Activated CD8-positive, alpha-beta T cell treated with anti-CD3 and anti-CD28 coated beads, Interleukin-2, amount 10 ng/mL, durations not matched to agents 7 days and 5 days (primary cell): Measurements from ENCODE around the gene NCK2. TPM values are rescaled to one million over a fixed set of nuclear protein-coding genes. Genes with fewer than 3 reads are reported as not detected.
A peak's percentile ranks its signal among the peaks of the same experiment; 100 is the strongest.

ENCODE experiments used
- ATAC-seq: fragments of 150-1000 bp; cut with Tn5 transposase; one replicate; pipeline ENCODE4 v1.10.0; 2021; ENCODE audit warnings: moderate library complexity
- CTCF ChIA-PET: fragments of 350-600 bp; sonication (Branson Sonifier 250); formaldehyde crosslinking; loops from one replicate; lab custom pipeline; 2021; ENCODE audit warnings: antibody characterized with exemption; lab: Charles Lee
- POLR2A ChIA-PET: fragments of 350-600 bp; sonication (Branson Sonifier 250); formaldehyde crosslinking; loops from one replicate; lab custom pipeline; 2021; ENCODE audit warnings: antibody characterized with exemption; lab: Charles Lee
- DNase-seq: peaks from one replicate; pipeline ENCODE4 v3.0.0-alpha.2; 2020
- H3K27ac Mint-ChIP-seq: one replicate; pipeline ENCODE4 v1.8.0; 2021; ENCODE audit warnings: mild to moderate bottlenecking, mixed read lengths
- H3K27me3 Mint-ChIP-seq: one replicate; pipeline ENCODE4 v1.8.0; 2021; ENCODE audit warnings: low read depth, mixed read lengths
- H3K36me3 Mint-ChIP-seq: one replicate; pipeline ENCODE4 v1.8.0; 2021; ENCODE audit warnings: low read depth, mixed read lengths
- H3K4me1 Mint-ChIP-seq: one replicate; pipeline ENCODE4 v1.8.0; 2021; ENCODE audit warnings: low read depth, mixed read lengths
- H3K4me3 Mint-ChIP-seq: one replicate; pipeline ENCODE4 v1.8.0; 2021; ENCODE audit warnings: mild to moderate bottlenecking, mixed read lengths
- H3K9me3 Mint-ChIP-seq: one replicate; pipeline ENCODE4 v1.8.0; 2022; ENCODE audit warnings: mixed read lengths; ENCODE audit not compliant: insufficient read depth
- total RNA-seq, 2 experiments: library from RNA; stranded (reverse); gene quantifications; one replicate each; pipeline ENCODE4 v1.2.3, GENCODE V29; 2021

The NCK2 gene
- total RNA-seq, 2 experiments from 2014 or later = 60.7 to 61.3 TPM

DNA sequence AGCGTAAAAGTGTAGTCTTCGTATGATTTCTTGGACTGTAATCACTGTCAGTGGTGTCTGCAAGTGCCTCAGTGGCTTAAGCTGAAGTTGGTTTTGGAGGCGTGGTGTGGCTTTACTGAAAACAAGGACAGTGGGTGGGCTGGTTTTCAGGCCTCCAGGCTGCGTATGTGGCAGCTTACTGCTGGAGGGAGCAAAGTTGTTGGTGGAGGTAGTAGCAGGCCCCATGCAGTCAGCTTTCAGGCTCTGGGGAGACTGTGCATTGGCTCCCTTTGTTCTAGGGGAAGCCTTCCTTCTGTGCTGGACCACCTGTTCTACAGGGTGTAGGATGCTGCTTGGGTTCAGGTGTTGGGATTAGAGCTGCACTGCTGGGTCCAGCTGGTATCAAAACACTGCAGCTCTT is 91.6 kb downstream of the NCK2 start:
- H3K27ac Mint-ChIP-seq = no peak overlapping the region
- H3K4me3 Mint-ChIP-seq = no peak overlapping the region
- ChIA-PET POLR2A (interaction anchor here (0.7 kb wide), 1 partner anchor 13 kb away, joined by 4 read pairs; no protein-coding TSS in a partner anchor), CTCF (interaction anchor here (0.7 kb wide), 1 partner anchor 259 kb away, joined by 4 read pairs; no protein-coding TSS in a partner anchor)
- DNase-seq (no peak), ATAC-seq (no peak)
- no peaks in the 10 kb centered on the region for H3K27me3 Mint-ChIP-seq
- peaks cover 87% of the 10 kb centered on the region for H3K36me3 Mint-ChIP-seq
- H3K9me3 Mint-ChIP-seq = peaks cover 39% of the 10 kb centered on the region
- peaks cover 79% of the 10 kb centered on the region for H3K4me1 Mint-ChIP-seq

DNA sequence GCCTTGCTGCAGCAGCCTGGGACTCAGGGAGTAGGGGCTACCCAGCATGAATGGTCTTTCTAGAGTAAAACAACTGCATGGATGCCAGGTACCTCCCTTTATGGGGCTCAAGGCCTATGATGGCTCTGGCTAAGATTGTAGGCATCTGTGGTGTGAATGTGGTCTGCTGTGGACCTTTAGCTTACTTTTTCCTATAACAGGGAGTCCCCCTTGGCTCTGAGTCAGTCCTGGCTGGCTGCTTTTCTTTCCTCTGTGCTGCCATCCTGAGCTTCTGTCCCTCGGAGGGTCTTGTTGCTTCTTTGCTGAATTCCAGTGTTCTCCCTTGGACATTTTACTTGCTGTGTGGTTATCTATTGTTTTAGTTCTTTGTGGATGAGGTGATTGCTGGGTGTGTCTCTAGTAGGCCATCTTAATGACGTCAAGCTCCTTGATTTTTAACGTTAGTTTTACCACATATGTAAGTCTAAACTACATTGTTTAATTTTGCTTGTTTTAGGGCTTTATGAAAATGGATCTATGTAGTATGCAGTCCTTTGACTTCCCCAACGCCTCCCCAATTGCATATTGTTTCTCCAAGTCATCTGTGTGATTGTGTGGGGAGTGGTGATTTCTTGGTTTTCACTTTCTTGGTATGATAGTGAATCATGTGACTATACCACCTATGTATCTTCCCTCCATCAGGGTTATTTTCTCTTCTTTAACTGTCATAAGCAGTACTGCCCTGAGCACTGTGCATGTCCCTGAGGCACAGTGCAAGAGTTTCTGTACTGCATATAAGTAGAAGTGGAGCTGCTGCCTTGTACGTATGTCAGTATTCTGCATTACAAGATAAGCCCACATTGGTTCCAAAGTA is 92.4 kb downstream of the NCK2 start:
- no peak overlapping the region for H3K4me3 Mint-ChIP-seq
- peaks cover 78% of the 10 kb centered on the region for H3K4me1 Mint-ChIP-seq
- POLR2A ChIA-PET = interaction anchor here (0.7 kb wide), 1 partner anchor 14 kb away, joined by 4 read pairs; no protein-coding TSS in a partner anchor

DNA sequence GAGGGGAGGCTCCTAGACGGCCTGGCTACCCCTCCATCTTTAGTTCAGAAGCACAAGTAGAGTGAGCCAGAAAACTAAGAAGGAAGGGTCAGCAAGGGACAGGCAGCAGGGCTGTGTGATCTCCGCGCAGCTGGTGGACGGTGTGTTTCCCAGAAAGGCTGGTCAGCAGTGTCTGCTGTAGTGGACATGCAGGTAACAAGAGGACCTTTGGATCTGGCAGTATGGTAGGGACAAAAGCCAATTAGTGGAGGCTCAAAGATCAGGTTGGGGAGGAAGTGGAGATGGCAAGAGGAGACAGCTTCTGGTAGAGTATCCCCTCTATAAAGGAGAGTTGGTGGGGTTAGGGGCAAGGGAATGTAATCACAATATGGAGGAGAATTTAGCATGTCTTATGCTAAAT is 95.1 kb downstream of the NCK2 start:
- no peaks in the 10 kb centered on the region for H3K27me3 Mint-ChIP-seq
- peaks cover 14% of the 10 kb centered on the region for H3K9me3 Mint-ChIP-seq
- H3K36me3 Mint-ChIP-seq = peaks cover 73% of the 10 kb centered on the region
- H3K4me3 Mint-ChIP-seq = no peak overlapping the region
- ChIA-PET CTCF (interaction anchor here (1.3 to 2.2 kb wide), 2 partner anchors 11 to 13 kb away, joined by 3 to 6 read pairs; no protein-coding TSS in a partner anchor), POLR2A (interaction anchor here (0.7 kb wide), 1 partner anchor 213 kb away, joined by 3 read pairs; no protein-coding TSS in a partner anchor)
- ATAC-seq (no peak), DNase-seq (no peak)
- H3K27ac Mint-ChIP-seq = peak overlapping the region; percentile 53
- peaks cover 70% of the 10 kb centered on the region for H3K4me1 Mint-ChIP-seq

More for the DNA sequence above, 92.4 kb downstream of the NCK2 start:
- peaks cover 84% of the 10 kb centered on the region for H3K36me3 Mint-ChIP-seq
- peak overlapping the region; percentile 39 for H3K27ac Mint-ChIP-seq
- CTCF ChIA-PET = interaction anchor here (0.7 kb wide), 1 partner anchor 258 kb away, joined by 4 read pairs; no protein-coding TSS in a partner anchor
- DNase-seq = no peak
- peak; percentile 38 for ATAC-seq
- H3K27me3 Mint-ChIP-seq = no peaks in the 10 kb centered on the region
- peaks cover 33% of the 10 kb centered on the region for H3K9me3 Mint-ChIP-seq

DNA sequence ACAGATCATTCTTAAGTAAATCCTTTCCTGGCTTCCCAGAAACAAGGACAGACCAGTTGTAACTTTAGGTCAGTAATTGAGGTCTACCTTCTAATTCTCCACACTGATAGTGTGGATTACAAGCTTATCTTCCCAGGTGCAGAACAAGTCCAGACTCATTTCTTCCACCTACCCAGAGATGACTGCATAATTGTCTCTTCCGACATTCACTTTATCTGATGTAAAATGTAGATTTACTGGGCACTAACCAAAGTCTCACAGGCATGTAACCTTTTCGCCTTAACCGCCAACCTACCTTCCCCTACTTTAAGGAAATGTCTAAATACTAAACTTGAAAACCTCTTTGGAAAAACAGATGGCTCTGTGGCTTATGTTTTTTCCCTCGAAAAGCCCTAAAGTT is 96.2 kb downstream of the NCK2 start:
- Mint-ChIP-seq H3K9me3 (peaks cover 4% of the 10 kb centered on the region), H3K4me1 (peaks cover 72% of the 10 kb centered on the region), H3K27ac (peak overlapping the region; percentile 2), H3K27me3 (no peaks in the 10 kb centered on the region), H3K36me3 (peaks cover 65% of the 10 kb centered on the region), H3K4me3 (no peak overlapping the region)
- ATAC-seq (no peak), DNase-seq (no peak)
- ChIA-PET CTCF (interaction anchor here (0.9 kb wide), 1 partner anchor 34 kb away, joined by 3 read pairs; no protein-coding TSS in a partner anchor), POLR2A (interaction anchor here (1.0 kb wide), 1 partner anchor 10 kb away, joined by 3 read pairs; no protein-coding TSS in a partner anchor)

DNA sequence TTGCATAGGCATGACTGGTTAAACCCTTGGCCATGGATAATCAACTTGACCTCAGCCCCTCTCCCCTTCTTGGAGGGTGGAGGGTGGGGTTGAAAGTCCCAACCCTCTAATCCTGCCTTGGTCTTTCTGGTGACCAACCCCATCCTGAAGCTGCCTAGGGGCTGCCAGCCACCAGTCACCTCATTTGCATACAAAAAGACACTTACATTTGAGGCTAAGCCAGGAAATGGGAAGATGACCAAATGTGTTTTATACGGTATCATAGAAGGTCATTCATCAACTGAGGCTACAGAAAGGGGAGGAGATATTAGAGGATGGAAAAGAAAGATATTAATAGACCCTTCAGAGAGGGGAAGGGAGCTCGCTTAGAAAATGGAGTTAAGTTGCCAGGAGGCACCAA is 96.8 kb downstream of the NCK2 start:
- DNase-seq (no peak), ATAC-seq (no peak)
- Mint-ChIP-seq H3K27me3 (no peaks in the 10 kb centered on the region), H3K4me3 (no peak overlapping the region), H3K27ac (peak overlapping the region; percentile 1), H3K4me1 (peaks cover 70% of the 10 kb centered on the region), H3K36me3 (peaks cover 62% of the 10 kb centered on the region), H3K9me3 (no peaks in the 10 kb centered on the region)
- ChIA-PET POLR2A (interaction anchor here (0.8 to 1.0 kb wide), 2 partner anchors 10 to 20 kb away, joined by 3 read pairs; no protein-coding TSS in a partner anchor), CTCF (no interaction called here)

DNA sequence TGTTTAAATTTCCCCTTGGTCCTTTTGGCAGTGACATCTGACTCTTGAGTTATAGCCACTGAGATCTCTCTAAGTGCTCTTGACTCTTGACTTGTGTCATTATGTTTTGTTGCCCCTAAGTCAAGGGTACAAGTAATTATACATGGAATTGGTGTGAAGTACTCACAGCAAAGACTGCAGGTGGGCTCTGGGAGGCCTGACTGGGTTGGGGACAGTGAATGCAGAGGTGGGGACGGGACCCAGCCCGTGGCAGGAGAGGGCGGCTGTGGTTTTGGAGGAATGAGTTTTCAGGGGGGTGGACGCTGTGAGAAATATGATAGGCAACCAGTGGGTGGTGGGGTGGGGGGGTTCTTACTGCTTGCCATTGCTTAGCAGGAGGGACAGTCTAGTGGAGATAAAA is 97.8 kb downstream of the NCK2 start:
- H3K4me1 Mint-ChIP-seq = peaks cover 66% of the 10 kb centered on the region
- H3K27me3 Mint-ChIP-seq = no peaks in the 10 kb centered on the region
- H3K27ac Mint-ChIP-seq = no peak overlapping the region
- H3K9me3 Mint-ChIP-seq = no peaks in the 10 kb centered on the region
- H3K36me3 Mint-ChIP-seq = peaks cover 62% of the 10 kb centered on the region
- POLR2A ChIA-PET = no interaction called here
- no peak overlapping the region for H3K4me3 Mint-ChIP-seq
- no peak for DNase-seq
- ATAC-seq = no peak
- CTCF ChIA-PET = no interaction called here

DNA sequence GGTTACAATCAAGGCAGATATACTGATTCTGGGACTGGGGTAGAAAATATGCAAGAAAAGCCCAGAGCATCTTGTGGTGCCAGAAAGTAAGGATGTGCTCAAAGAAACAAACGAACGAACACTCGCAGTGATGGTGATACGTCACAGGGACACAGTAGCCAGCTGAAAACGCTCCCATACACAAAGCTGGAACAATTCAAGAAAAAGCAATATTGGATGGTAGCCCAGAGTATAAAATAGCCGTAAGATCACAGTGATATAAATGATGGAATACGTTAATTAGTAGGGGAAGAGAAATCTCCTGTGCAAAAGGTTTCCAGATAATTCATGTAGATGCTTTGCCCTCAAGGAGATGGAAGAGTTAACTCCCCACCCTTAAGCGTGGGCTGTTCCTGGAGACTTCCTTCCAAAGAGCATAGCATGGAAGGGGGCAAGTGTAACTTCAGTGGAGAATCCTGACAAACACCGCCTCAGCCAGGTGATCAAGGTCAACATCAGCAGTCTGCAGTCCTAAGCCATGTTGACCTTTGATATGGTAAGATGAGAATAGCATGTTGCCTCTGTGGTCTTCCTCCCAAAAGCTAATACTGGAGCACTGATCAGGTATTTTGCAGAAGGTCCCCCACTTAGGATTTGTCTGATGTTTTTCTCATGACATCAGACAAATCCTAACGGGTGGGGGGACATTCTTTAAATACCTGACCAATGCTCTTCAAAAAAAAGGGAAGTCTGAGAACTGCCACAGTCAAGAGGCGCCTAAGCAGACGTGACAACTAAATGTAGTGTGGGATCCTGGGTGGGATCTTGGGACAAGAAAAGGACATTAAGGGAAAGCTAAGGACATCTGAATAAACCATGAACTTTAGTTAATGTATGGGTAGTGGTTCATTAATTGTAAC is 99.0 kb downstream of the NCK2 start:
- Mint-ChIP-seq H3K9me3 (no peaks in the 10 kb centered on the region), H3K4me3 (no peak overlapping the region), H3K4me1 (peaks cover 59% of the 10 kb centered on the region), H3K36me3 (peaks cover 59% of the 10 kb centered on the region), H3K27ac (no peak overlapping the region), H3K27me3 (no peaks in the 10 kb centered on the region)
- no peak for DNase-seq
- POLR2A ChIA-PET = no interaction called here
- CTCF ChIA-PET = no interaction called here
- no peak for ATAC-seq

DNA sequence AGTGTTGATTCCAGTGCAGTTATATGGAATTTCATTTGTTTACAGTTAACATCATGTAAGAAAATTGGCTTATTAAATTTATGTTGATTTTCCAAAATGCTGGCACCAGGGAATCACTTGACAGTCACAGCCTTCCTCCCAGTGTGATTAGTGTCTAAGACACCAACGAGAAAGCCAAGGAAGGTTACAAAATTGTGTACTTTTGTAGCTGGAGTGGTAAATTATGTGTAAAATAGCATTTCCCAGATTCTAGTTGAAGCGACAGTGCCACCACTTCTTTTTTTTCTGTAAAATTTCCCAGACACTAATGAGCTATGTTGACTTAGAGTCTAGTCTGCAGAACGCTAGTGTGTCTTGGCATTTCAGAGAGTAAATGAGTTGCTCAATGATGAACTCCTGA is 101.3 kb downstream of the NCK2 start:
- Mint-ChIP-seq H3K4me3 (no peak overlapping the region), H3K9me3 (no peaks in the 10 kb centered on the region), H3K27me3 (no peaks in the 10 kb centered on the region), H3K27ac (peak overlapping the region; percentile 12), H3K36me3 (peaks cover 48% of the 10 kb centered on the region), H3K4me1 (peaks cover 48% of the 10 kb centered on the region)
- no peak for ATAC-seq
- no peak for DNase-seq
- CTCF ChIA-PET = interaction anchor here (0.7 to 1.0 kb wide), 2 partner anchors 11 to 14 kb away, joined by 3 read pairs; no protein-coding TSS in a partner anchor
- POLR2A ChIA-PET = no interaction called here

DNA sequence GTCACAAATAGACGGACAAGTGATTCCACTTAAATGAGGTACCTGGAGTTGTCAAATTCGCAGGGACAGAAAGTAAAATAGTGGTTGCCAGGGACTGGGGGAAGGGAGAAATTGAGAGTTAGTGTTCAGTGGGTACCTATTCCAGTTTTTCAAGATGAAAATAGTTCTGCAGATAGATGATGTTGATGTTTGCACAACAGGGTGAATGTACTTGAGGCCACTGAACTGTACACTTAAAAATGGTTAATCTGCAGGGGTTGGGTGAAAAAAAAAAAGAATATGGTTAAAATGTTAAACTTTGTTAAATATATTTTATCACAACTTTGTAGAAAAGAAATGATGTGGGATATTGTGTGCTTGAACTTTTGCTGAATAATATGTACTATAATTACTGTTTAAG is 102.3 kb downstream of the NCK2 start:
- Mint-ChIP-seq H3K27me3 (no peaks in the 10 kb centered on the region), H3K4me3 (no peak overlapping the region), H3K27ac (no peak overlapping the region), H3K36me3 (peaks cover 44% of the 10 kb centered on the region), H3K9me3 (no peaks in the 10 kb centered on the region), H3K4me1 (peaks cover 43% of the 10 kb centered on the region)
- ATAC-seq = no peak
- ChIA-PET CTCF (interaction anchor here (0.9 kb wide), 1 partner anchor 10 kb away, joined by 4 read pairs; no protein-coding TSS in a partner anchor), POLR2A (no interaction called here)
- no peak for DNase-seq

DNA sequence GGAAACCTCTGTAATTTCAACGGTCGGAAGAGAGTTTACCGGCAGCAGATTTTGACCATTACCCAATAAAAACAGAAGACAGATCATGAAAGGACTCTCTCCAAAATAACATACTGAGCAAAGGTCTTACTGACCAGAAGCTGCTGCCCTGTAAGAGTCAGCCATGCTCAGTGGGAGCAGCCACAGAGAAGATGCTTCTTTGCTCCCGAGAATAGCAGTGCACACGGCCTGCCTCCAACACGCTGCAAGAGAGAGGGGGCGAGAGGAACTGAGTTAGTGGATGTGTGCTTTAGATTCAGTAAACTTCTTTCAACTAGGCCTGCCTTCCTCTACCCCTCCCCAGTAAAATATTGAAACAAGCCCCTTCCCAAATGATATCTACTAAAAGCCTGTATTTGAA is 103.7 kb downstream of the NCK2 start:
- ChIA-PET CTCF (no interaction called here), POLR2A (no interaction called here)
- no peak for ATAC-seq
- no peak for DNase-seq
- H3K36me3 Mint-ChIP-seq = peaks cover 40% of the 10 kb centered on the region
- no peaks in the 10 kb centered on the region for H3K9me3 Mint-ChIP-seq
- H3K4me1 Mint-ChIP-seq = peaks cover 44% of the 10 kb centered on the region
- H3K27ac Mint-ChIP-seq = no peak overlapping the region
- H3K27me3 Mint-ChIP-seq = no peaks in the 10 kb centered on the region
- no peak overlapping the region for H3K4me3 Mint-ChIP-seq

DNA sequence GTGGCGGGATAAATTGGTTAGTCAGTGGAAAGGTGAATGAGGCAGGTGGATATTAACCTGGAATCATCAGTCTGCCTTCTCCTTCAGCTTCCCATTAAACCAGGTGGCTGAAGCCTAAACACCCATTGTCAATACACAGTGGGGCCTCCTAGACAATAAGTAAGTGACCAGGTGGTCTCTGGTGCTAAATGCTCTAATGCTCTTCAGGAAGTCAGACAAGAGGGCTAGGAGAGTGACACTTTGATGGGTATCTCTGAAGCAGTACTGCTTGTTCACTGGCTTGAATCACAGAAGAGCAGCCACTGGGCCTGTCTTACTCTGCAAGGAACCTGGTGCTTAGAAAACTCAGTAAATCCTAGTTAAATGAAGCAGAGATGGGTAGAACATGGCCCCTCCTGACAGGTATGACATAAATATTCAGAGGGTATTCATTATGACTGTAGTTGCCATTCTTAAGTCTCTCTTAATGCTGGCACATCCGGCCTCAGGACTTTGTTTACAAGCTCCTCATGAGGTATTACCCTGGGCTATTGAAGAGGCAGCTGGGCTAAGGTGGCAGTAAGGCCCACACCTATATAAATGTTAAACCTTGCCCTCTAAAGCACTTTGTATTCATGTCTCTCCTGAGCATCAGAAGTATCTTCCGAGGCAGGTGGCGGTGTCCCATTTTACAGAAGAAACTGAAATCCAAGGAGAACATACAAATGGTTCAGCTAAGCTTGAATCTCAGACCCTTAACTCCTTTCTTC is 104.9 kb downstream of the NCK2 start:
- Mint-ChIP-seq H3K27me3 (no peaks in the 10 kb centered on the region), H3K4me3 (no peak overlapping the region), H3K4me1 (peaks cover 44% of the 10 kb centered on the region), H3K9me3 (no peaks in the 10 kb centered on the region), H3K36me3 (peaks cover 34% of the 10 kb centered on the region), H3K27ac (no peak overlapping the region)
- DNase-seq (no peak), ATAC-seq (no peak)
- ChIA-PET CTCF (no interaction called here), POLR2A (interaction anchor here (0.8 kb wide), 1 partner anchor 46 kb away, joined by 3 read pairs; no protein-coding TSS in a partner anchor)
